Astrocyte (in vitro differentiated cells and primary cell): ENCODE results near the gene MAP4K2.

Source experiments
- EZH2 ChIP-seq: IDR thresholded peaks from 2 replicates; pipeline ENCODE4 v1.6.1; 2012; ENCODE audit warnings: mild to moderate bottlenecking, low read length, inconsistent platforms; ENCODE audit not compliant: insufficient read depth
- TF ChIP-seq, protein P1 (sequence below): IDR thresholded peaks from 2 replicates; pipeline ENCODE4 v1.5.1; 2011; ENCODE audit warnings: low read depth, mild to moderate bottlenecking, inconsistent platforms, low read length, moderate library complexity; ENCODE audit not compliant: insufficient read depth

DNA sequence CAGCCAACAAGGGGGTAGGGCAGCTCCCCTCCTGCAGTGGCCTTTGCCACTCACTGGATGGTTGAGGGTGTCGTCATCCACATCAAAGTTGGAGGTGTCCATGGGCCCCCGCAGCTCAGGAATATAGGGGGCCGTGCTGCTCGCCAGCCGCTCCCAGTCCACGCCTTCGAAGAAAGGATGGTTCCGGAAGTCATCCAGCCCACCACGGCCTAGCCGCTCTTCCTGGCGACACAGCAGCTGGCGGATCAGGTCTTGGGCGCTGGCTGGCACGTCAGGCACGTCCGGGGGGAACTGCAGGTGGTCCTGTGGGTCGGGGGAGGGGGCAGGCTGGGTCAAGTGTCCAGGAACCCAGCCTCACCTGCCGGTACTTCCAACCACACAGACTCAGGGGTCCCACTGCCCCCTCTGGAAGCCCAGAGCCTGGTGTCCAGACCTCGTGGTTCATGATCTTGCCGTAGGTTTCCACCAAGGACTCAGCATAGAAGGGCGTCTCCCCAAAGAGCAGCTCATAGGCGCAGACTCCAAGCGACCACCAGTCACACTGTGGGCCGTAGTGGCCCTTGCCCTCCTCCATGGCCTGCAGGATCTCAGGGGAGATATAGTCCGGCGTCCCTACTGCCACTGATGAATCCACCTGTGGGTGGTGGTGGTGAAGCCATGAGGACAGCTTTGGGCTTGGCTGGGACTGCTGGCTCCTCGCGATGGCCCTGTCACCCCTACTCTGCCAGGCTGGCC, 35.8 kb upstream of the MAP4K2 start:
- TF ChIP-seq, protein P1, sequence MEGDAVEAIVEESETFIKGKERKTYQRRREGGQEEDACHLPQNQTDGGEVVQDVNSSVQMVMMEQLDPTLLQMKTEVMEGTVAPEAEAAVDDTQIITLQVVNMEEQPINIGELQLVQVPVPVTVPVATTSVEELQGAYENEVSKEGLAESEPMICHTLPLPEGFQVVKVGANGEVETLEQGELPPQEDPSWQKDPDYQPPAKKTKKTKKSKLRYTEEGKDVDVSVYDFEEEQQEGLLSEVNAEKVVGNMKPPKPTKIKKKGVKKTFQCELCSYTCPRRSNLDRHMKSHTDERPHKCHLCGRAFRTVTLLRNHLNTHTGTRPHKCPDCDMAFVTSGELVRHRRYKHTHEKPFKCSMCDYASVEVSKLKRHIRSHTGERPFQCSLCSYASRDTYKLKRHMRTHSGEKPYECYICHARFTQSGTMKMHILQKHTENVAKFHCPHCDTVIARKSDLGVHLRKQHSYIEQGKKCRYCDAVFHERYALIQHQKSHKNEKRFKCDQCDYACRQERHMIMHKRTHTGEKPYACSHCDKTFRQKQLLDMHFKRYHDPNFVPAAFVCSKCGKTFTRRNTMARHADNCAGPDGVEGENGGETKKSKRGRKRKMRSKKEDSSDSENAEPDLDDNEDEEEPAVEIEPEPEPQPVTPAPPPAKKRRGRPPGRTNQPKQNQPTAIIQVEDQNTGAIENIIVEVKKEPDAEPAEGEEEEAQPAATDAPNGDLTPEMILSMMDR: no peak
- no peak for TF ChIP-seq EZH2
